ENCODE measurements around the gene TANGO2.

TANGO2 gene

DNA sequence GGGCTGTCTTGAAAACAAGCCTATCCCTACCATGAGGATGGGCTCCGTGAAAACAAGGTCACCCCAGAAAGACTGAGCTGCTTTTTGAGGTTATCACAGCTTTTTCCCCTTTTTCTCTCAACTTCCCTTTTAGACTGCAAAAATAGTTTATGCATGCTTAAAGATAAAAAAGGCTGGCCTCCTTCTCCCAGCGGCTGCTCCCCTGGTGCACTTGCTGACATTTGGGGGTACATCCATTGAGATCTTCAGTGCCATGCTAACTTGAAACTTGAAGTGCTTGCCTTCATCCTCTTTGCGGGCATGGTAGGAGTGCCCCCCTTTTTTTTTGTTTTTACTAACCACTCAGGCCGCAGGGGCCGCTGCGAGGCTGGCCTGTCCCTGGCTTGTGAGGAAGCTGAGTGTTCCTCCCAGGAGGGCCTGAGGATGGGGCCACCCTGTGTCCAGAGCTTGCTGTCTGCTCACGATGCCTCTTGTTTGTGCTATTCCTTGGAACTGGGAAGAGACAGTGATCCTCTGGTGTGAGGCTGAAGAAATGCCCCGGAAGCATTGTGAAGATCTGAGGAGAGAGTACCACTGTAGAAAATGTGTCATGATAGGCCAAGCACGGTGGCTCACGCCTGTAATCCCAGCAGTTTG, 2.2 kb downstream of the TANGO2 start:
- TF ChIP-seq, protein P1, sequence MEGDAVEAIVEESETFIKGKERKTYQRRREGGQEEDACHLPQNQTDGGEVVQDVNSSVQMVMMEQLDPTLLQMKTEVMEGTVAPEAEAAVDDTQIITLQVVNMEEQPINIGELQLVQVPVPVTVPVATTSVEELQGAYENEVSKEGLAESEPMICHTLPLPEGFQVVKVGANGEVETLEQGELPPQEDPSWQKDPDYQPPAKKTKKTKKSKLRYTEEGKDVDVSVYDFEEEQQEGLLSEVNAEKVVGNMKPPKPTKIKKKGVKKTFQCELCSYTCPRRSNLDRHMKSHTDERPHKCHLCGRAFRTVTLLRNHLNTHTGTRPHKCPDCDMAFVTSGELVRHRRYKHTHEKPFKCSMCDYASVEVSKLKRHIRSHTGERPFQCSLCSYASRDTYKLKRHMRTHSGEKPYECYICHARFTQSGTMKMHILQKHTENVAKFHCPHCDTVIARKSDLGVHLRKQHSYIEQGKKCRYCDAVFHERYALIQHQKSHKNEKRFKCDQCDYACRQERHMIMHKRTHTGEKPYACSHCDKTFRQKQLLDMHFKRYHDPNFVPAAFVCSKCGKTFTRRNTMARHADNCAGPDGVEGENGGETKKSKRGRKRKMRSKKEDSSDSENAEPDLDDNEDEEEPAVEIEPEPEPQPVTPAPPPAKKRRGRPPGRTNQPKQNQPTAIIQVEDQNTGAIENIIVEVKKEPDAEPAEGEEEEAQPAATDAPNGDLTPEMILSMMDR (IDR thresholded peaks at IDR 0.05), result no peak
- no peaks in the 10 kb centered on the region for H3K36me3 Mint-ChIP-seq (ENCODE audit: low read depth)
- no peaks in the 10 kb centered on the region for H3K9me3 Mint-ChIP-seq
- no peak for DNase-seq
- no peak overlapping the region for H3K4me3 Mint-ChIP-seq
- H3K4me1 Mint-ChIP-seq, result peaks cover 14% of the 10 kb centered on the region
- peaks cover 36% of the 10 kb centered on the region for H3K27me3 Mint-ChIP-seq (ENCODE audit: low read depth, poor library complexity)
- H3K27ac Mint-ChIP-seq, result no peak overlapping the region

DNA sequence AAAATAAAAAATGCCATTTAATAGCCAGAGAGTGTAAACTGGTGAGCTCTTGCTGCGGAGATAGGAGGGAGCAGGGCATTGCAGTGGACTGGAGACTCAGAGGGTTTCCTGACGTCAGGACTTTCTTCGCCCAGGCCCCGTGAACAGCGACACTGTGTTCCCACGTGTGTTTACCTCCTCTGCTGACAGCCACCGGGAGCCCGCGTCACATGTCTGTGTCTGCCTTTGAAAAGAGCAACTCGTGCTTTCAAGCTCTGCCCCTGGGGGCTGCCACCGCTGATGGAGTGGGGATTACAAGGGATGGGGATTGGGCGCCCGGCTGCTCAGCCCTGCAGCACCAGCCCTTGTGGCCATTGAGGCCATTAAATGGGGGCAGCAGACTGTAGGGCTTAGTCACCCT, 3.3 kb downstream of the TANGO2 start:
- H3K27me3 Mint-ChIP-seq (ENCODE audit: low read depth, poor library complexity), result peaks cover 25% of the 10 kb centered on the region
- peaks cover 14% of the 10 kb centered on the region for H3K4me1 Mint-ChIP-seq
- no peak for DNase-seq
- H3K4me3 Mint-ChIP-seq, result no peak overlapping the region
- TF ChIP-seq, protein P1 (IDR thresholded peaks at IDR 0.05), result no peak
- no peaks in the 10 kb centered on the region for H3K36me3 Mint-ChIP-seq (ENCODE audit: low read depth)
- no peak overlapping the region for H3K27ac Mint-ChIP-seq
- no peaks in the 10 kb centered on the region for H3K9me3 Mint-ChIP-seq

DNA sequence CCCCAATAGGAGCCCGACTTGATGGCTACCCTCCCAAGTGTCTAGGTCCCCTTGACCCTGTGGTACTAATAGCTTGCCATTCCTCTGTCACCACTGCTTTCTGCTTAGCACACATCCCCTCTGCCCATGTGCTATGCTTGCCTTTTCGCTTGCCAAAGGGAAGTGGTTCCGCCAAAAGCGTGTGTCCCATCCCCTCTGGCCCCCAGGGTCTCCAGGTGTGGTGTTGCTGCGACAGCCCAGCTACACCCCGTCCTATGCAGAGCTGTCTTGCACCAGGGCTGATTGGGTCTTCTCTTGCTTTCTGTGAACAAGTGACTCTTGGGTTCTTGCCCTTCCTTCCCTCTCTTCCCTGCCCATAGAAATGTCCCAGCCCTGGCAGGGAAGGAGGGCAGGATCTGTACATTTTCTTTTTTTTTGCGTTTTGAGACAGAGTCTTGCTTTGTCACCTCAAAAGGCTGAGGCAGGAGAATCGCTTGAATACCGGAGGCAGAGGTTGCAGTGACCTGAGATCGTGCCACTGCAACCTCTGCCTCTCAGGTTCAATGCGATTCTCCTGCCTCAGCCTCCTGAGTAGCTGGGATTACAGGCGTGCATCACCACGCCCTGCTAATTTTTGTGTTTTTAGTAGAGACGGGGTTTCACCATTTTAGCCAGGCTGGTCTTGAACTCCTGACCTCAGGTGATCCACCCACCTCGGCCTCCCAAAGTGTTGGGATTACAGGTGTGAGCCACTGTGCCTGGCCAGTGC, 3.9 kb downstream of the TANGO2 start:
- no peak for DNase-seq
- Mint-ChIP-seq H3K4me1 (peaks cover 14% of the 10 kb centered on the region), H3K9me3 (no peaks in the 10 kb centered on the region)

DNA sequence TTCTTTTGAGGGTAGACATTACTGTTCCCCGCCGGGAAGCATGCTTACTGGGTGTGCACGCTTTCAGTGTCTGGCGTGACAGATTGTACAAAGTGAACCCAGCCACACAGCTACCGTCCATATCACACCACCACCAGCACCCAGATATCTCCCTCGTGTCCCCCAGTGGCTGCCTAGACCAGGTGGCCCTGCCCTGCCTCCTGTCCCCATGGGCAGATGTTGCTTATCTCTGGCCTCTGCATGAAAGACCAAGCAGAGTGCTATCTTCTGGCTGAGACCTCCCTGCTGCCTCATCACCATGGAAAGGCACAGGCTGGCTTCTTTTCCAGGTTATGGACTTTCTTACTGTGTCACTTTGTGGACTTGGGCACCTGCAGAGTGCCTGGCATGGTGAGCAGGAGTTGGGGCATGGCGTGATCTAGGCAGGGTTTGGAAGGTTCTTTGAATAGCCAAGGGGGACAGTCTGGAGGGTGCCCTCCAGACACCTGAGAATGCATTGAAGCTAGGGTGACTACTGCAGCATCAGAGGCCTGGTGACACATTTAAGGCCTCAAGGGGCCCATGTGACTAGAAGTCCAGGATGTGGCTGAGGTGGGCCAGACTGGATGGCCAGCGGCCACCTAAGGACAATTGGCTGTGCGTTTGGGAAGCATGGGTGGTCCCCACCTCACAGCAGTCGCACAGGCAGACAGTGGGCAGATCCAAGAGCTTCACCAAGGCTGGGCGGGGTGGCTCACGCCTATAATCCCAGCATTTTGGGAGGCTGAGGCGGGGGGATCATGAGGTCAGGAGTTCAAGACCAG, 4.7 kb downstream of the TANGO2 start:
- H3K4me3 Mint-ChIP-seq, result no peak overlapping the region
- H3K27me3 Mint-ChIP-seq (ENCODE audit: low read depth, poor library complexity), result peaks cover 11% of the 10 kb centered on the region
- DNase-seq, result no peak
- H3K36me3 Mint-ChIP-seq (ENCODE audit: low read depth), result no peaks in the 10 kb centered on the region
- TF ChIP-seq, protein P1 (IDR thresholded peaks at IDR 0.05), result no peak
- no peak overlapping the region for H3K27ac Mint-ChIP-seq
- peaks cover 14% of the 10 kb centered on the region for H3K4me1 Mint-ChIP-seq
- H3K9me3 Mint-ChIP-seq, result no peaks in the 10 kb centered on the region

More for the DNA sequence above, 3.9 kb downstream of the TANGO2 start:
- Mint-ChIP-seq H3K36me3 (ENCODE audit: low read depth) (no peaks in the 10 kb centered on the region), H3K27ac (no peak overlapping the region), H3K4me3 (no peak overlapping the region), H3K27me3 (ENCODE audit: low read depth, poor library complexity) (peaks cover 19% of the 10 kb centered on the region)
- TF ChIP-seq, protein P1 (IDR thresholded peaks at IDR 0.05), result no peak

DNA sequence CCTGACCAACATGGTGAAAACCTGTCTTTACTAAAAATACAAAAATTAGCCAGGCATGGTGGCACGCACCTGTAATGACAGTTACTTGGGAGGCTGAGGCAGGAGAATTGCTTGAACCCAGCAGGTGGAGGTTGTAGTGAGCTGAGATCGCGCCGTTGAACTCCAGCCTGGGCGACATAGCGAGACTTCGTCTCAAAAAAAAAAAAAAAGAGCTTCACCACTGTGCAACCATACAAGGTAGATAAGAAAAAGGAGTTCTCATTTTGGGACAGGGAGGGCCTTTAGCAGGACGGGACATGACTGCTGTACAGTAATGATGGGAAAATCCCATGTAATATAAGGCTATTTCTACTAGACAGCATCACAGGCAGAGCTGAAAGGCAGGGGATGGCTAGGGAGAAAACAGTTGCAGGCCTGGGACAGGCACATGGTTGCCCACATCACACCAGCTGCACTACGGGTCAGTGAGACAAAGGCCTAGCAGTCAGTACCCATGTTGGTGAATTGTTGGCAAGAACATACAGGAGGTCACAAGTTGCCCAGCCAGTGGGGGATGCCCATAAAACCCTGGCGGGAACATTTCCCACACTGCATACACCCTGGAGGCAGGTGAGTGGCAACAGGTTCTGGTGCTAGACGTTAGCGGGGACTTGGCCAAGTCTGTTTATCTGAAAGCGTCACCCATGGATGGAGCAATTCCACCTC, 5.4 kb downstream of the TANGO2 start:
- DNase-seq, result no peak
- Mint-ChIP-seq H3K4me1 (peaks cover 14% of the 10 kb centered on the region), H3K36me3 (ENCODE audit: low read depth) (no peaks in the 10 kb centered on the region), H3K4me3 (no peak overlapping the region), H3K27me3 (ENCODE audit: low read depth, poor library complexity) (peaks cover 11% of the 10 kb centered on the region), H3K27ac (no peak overlapping the region), H3K9me3 (no peaks in the 10 kb centered on the region)
- TF ChIP-seq, protein P1 (IDR thresholded peaks at IDR 0.05), result no peak
